Activated CD8-positive, alpha-beta memory T cell treated with anti-CD3 and anti-CD28 coated beads for 36 hours (primary cell): Measurements from ENCODE around the gene AFF1. TPM values are rescaled to one million over a fixed set of nuclear protein-coding genes. Genes with fewer than 3 reads are reported as not detected.

Source experiments
- CTCF ChIA-PET: fragments of 350-600 bp; sonication (Branson Sonifier 250); formaldehyde crosslinking; loops from one replicate; lab custom pipeline; 2021; ENCODE audit warnings: antibody characterized with exemption; lab: Charles Lee
- POLR2A ChIA-PET: fragments of 350-600 bp; sonication (Branson Sonifier 250); formaldehyde crosslinking; loops from one replicate; lab custom pipeline; 2021; ENCODE audit warnings: antibody characterized with exemption; lab: Charles Lee
- total RNA-seq, 2 experiments: library from RNA; stranded (reverse); gene quantifications; one replicate each; pipeline ENCODE4 v1.2.3, GENCODE V29; 2021

The AFF1 gene
- total RNA-seq, 2 experiments from 2014 or later: 29.0 to 34.0 TPM

DNA sequence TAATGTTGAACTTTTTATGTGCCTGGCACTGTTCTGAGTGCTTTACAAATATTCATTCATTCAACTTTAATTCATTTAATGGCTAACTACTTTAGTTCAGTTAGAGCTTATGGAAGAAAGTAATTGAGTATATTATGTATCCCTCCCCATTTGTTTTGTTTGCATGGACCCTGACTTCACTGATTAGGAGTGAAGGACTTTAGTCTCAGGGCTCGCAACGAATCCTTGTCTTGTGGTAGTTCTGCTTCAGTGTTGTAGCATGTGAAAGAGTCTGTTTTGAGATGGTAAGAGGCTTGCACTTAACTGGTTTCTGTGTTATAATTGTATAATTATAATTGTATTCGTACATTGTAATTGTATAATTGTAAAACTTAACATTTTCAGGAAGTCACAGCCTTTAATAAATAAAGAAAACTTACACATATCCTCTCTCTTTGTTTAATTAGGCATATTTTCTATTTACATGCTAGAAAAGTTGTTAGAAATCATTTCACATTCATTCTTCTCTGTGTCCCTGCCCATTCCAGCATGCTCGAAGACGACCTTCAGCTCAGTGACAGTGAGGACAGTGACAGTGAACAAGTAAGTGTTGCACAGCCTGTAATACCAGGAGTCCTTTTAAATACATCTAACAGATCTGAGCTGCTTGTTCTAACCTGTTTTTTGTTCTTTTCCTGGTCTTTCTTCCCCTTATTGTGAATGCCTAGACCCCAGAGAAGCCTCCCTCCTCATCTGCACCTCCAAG lies 170.5 kb downstream of the AFF1 start:
- POLR2A ChIA-PET: no interaction called here

GRCh38 chr4:87108142-87108546 lies 173.3 kb downstream of the AFF1 start:
- CTCF ChIA-PET: no interaction called here

More for the DNA sequence above, 170.5 kb downstream of the AFF1 start:
- CTCF ChIA-PET: interaction anchor here (0.5 to 1.4 kb wide), 2 partner anchors 13 to 205 kb away, joined by 3 to 5 read pairs; no protein-coding TSS in a partner anchor

DNA sequence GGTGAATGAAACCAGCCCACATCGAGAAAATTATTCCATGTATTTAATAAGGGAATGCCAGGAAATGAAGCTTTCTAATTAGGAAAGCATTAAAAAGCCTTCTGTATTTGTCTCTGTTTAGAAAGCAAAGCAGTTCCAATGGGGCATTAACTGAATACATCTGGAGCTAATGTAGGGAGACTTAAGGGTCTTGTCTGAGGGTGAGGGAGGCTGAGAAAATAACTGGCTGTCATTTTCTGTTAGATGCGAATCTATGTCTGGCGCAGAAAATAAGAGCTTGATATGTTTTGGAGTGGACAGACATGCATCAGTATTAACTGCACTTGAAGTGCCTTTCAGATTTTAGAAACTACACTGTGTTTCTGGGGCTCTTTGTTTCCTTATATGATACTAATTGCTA lies 174.3 kb downstream of the AFF1 start:
- CTCF ChIA-PET: no interaction called here

More at GRCh38 chr4:87108142-87108546, 173.3 kb downstream of the AFF1 start:
- POLR2A ChIA-PET: no interaction called here

GRCh38 chr4:87109945-87110344 lies 175.1 kb downstream of the AFF1 start:
- POLR2A ChIA-PET: no interaction called here
- CTCF ChIA-PET: interaction anchor here (0.9 kb wide), 1 partner anchor 31 kb away, joined by 3 read pairs; no protein-coding TSS in a partner anchor

More for the DNA sequence above, 174.3 kb downstream of the AFF1 start:
- POLR2A ChIA-PET: no interaction called here

DNA sequence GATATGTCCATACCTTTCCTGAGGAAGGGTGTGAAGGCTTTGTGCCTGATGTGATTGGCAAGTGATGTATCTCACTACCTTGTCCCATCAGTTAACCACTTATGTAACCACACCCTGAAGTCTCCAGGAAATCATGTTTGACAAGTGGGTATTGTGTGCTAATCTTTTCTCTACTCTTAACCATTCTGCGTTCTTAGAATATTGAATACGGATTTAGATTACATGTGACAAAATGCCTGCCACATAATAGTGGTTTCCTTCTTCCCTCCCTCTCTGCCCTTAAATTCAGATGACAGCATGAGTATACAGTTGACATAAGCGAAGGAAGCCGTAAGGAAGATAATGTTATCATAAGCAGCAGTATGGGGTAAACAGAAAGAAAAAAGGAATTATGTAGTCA lies 177.3 kb downstream of the AFF1 start:
- POLR2A ChIA-PET: no interaction called here
- CTCF ChIA-PET: no interaction called here

DNA sequence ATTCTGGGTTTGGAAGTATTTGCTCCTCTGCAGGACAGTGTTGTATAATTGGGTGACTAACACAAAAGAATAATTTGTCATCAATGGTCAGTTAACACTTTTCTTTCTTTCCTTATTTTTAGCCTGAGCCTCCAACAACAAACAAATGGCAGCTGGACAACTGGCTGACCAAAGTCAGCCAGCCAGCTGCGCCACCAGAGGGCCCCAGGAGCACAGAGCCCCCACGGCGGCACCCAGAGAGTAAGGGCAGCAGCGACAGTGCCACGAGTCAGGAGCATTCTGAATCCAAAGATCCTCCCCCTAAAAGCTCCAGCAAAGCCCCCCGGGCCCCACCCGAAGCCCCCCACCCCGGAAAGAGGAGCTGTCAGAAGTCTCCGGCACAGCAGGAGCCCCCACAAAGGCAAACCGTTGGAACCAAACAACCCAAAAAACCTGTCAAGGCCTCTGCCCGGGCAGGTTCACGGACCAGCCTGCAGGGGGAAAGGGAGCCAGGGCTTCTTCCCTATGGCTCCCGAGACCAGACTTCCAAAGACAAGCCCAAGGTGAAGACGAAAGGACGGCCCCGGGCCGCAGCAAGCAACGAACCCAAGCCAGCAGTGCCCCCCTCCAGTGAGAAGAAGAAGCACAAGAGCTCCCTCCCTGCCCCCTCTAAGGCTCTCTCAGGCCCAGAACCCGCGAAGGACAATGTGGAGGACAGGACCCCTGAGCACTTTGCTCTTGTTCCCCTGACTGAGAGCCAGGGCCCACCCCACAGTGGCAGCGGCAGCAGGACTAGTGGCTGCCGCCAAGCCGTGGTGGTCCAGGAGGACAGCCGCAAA lies 179.6 kb downstream of the AFF1 start:
- POLR2A ChIA-PET: no interaction called here

GRCh38 chr4:87116231-87116630 lies 181.4 kb downstream of the AFF1 start:
- POLR2A ChIA-PET: no interaction called here
- CTCF ChIA-PET: interaction anchor here (1.0 kb wide), 1 partner anchor 193 kb away, joined by 5 read pairs; no protein-coding TSS in a partner anchor

More for the DNA sequence above, 179.6 kb downstream of the AFF1 start:
- CTCF ChIA-PET: interaction anchor here (1.1 kb wide), 1 partner anchor 192 kb away, joined by 3 read pairs; no protein-coding TSS in a partner anchor

GRCh38 chr4:87117051-87117731 lies 182.4 kb downstream of the AFF1 start:
- ChIA-PET CTCF (interaction anchor here (1.0 kb wide), 1 partner anchor 194 kb away, joined by 5 read pairs; no protein-coding TSS in a partner anchor), POLR2A (no interaction called here)

DNA sequence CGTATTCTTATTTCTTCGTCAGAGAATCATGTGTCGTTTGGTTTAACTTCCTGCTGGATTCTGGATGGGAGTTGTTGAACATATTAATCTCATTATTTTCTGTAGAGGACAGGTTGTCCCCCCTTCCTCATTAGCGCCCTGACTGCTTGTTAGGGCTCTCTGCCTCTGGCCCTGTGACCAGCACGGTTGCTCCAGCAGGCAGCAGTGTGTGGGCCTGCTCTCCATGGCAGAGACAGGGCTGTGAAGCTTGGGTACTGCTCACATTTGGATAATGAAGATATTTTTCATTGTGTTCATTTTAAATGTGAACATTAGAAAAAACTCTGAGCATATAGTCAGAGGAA lies 182.9 kb downstream of the AFF1 start:
- POLR2A ChIA-PET: interaction anchor here (0.6 kb wide), 1 partner anchor 92 kb away, joined by 10 read pairs; no protein-coding TSS in a partner anchor
- CTCF ChIA-PET: interaction anchor here (1.7 kb wide), 1 partner anchor 12 kb away, joined by 5 read pairs; no protein-coding TSS in a partner anchor

GRCh38 chr4:87118421-87118820 lies 183.6 kb downstream of the AFF1 start:
- CTCF ChIA-PET: interaction anchor here (1.7 kb wide), 1 partner anchor 13 kb away, joined by 5 read pairs; no protein-coding TSS in a partner anchor
- POLR2A ChIA-PET: interaction anchor here (0.6 kb wide), 1 partner anchor 92 kb away, joined by 10 read pairs; no protein-coding TSS in a partner anchor

DNA sequence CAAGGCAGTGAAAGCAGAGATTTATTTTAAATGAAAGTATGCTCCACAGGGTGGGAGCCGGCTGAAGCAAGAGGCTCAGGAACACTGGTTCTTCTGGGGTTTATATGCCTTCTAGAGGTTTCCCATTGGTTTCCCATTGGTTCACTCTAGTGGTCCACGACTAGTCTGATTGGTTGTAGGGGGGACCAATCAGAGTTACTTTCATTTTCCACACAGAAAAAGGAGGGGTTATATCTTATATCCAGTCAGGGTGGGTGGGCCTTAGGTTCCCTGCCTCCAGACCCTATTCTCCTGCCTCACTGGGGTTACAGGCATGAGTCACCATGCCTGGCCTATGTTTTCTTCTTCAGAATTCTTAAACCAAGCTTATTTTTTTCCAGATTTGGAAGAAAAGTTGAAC lies 184.0 kb downstream of the AFF1 start:
- POLR2A ChIA-PET: no interaction called here
- CTCF ChIA-PET: interaction anchor here (1.7 kb wide), 1 partner anchor 13 kb away, joined by 5 read pairs; no protein-coding TSS in a partner anchor

DNA sequence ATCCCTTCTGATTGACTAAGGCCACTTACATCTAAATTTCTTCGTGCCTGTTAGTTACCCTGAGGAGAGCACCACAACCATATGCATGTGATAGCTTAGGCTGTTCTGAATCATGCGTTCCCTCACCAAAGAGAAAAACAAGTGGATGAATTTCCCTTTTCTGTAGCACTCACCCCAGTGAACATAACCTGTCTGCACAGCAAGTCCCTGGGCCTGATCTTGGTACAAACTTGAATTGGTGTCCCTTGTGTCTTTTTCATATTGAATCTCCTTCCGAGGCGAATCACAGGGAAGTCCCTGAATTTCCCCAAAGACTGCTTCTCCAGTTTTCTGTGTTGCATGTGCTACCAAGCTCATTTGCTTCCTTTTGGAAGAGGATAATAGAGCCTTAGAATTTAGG lies 185.2 kb downstream of the AFF1 start:
- CTCF ChIA-PET: interaction anchor here (1.3 kb wide), 1 partner anchor 198 kb away, joined by 4 read pairs; no protein-coding TSS in a partner anchor
- POLR2A ChIA-PET: no interaction called here

GRCh38 chr4:87120411-87121162 lies 185.8 kb downstream of the AFF1 start:
- ChIA-PET CTCF (interaction anchor here (1.3 kb wide), 1 partner anchor 198 kb away, joined by 4 read pairs; no protein-coding TSS in a partner anchor), POLR2A (no interaction called here)

DNA sequence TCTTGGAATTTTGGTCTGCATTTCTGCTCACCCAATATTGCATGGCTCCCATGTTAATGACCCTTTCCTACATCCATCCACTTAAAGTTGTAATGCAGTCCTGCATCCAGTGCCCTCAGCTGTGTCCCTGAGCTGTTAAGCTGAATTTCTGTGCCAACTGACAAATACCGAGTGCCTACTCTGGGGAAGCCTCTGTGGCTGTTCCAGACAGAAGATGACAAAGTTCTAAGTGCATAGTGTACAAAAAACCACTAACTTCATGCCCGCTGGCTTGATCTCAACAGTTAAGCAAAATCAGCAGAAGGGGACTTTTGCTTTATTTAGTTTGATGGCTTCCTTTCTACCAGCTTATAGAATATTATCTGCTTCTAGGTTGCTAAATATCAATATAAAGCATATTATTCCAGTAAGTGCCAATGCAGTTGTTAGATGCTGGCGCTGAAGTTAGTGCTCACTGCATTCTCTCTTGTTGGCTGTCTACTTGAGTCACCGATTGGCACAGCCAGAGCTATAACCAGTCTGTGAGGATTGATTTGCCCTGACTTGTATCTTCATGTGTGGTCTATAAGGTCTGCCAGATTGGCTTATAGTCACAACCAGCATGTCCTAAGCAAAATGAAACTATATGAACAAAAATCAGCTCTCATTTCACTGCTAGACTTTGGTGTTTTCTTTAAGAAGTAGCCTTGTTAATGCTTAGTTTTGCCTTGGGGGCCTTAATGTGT lies 186.7 kb downstream of the AFF1 start:
- CTCF ChIA-PET: interaction anchor here (1.3 kb wide), 1 partner anchor 199 kb away, joined by 4 read pairs; no protein-coding TSS in a partner anchor

DNA sequence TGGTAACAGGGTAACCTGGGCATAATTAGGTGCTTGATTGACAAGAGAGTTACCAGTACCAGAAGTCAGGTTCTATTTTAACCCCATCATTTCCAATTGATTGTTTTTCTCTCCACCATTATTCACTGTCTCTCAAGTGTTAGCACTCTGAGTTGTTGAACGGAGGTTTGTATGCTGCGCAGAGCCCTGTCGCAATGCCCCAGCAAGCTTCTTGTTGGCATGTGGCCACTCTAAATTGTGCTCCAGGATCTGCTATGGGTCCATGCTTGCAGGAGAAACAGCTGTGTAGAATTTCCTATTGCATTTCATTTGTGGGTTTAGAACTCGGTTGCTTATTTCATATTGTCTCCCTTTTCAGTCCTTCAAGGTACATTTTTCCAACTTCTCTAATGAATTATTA lies 187.4 kb downstream of the AFF1 start:
- CTCF ChIA-PET: no interaction called here
- POLR2A ChIA-PET: no interaction called here

More for the DNA sequence above, 186.7 kb downstream of the AFF1 start:
- POLR2A ChIA-PET: no interaction called here

- CTCF ChIA-PET: no interaction called here
Observed at GRCh38 chr4:87126056-87126455, 191.2 kb downstream of the AFF1 start.

DNA sequence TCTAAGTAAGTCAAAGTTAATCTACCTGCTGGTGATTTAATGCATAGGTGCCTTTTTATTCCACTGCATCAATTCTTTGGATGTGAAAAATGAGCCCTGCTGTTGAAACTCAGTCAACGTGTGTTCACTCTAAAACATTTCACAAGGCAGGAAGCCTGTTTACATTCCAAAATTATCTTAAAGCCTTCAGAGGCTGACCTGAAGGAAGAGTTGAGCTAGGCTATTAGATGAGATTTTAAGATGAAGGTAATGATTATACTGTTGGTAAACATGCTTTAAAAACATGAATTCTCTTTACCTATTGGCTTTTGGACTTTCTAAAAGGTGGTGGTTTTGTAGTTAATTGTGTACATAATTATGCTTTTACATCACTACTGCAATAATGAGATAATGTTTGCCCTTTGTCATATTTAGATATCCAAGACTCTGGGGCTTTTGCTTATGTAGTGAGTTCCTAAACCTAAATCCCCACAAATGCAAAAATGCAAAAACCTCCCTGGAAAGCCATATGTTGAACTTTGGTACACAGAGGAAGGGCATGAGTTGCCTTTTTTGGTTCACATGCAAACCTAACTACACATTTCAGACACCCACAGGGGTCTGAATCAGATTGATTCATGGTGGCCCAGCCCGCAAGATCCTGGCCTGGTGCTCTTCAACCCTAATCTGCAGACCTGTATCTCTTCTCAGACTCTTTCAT lies 193.3 kb downstream of the AFF1 start:
- ChIA-PET CTCF (no interaction called here), POLR2A (interaction anchor here (0.6 kb wide), 1 partner anchor 190 kb away, joined by 3 read pairs; no protein-coding TSS in a partner anchor)

More at GRCh38 chr4:87126056-87126455, 191.2 kb downstream of the AFF1 start:
- POLR2A ChIA-PET: no interaction called here
